Measurements from ENCODE around the gene HACD1.
"Not testable (repeated sequence)": the region's sequence is repeated elsewhere in the genome, so short reads cannot be mapped to it uniquely, and the experiment has no call there.

Gene HACD1

GRCh38 chr10:17640331-17640816 is 23.2 kb upstream of the HACD1 start:
- DNase-seq: no peak

GRCh38 chr10:17637869-17638268 is 20.7 kb upstream of the HACD1 start:
- no peak for DNase-seq

GRCh38 chr10:17633353-17633752 is 16.2 kb upstream of the HACD1 start:
- no peak for DNase-seq

GRCh38 chr10:17632590-17632989 is 15.4 kb upstream of the HACD1 start:
- not testable (repeated sequence) for DNase-seq

GRCh38 chr10:17626656-17627055 is 9.5 kb upstream of the HACD1 start:
- no peak for DNase-seq

- no peak for DNase-seq
Measured at GRCh38 chr10:17624996-17625395, 7.8 kb upstream of the HACD1 start.

- DNase-seq: no peak
Measured at GRCh38 chr10:17622061-17622460, 4.9 kb upstream of the HACD1 start.

- peak; percentile 66 for DNase-seq
Measured at GRCh38 chr10:17616403-17617030, 657 bp downstream of the HACD1 start.

GRCh38 chr10:17609523-17610079 is 7.6 kb downstream of the HACD1 start:
- DNase-seq: no peak

GRCh38 chr10:17607603-17608332 is 9.4 kb downstream of the HACD1 start:
- no peak for DNase-seq

- DNase-seq: no peak
Measured at GRCh38 chr10:17607060-17607459, 10.1 kb downstream of the HACD1 start.

- DNase-seq: no peak
Measured at GRCh38 chr10:17606547-17607040, 10.6 kb downstream of the HACD1 start.

- DNase-seq: no peak
Measured at GRCh38 chr10:17605936-17606335, 11.2 kb downstream of the HACD1 start.

GRCh38 chr10:17599089-17599488 is 18.1 kb downstream of the HACD1 start:
- no peak for DNase-seq

- DNase-seq: no peak
Measured at GRCh38 chr10:17597386-17597785, 19.8 kb downstream of the HACD1 start.

- no peak for DNase-seq
Measured at GRCh38 chr10:17590969-17591645, 26.1 kb downstream of the HACD1 start.

- not testable (repeated sequence) for DNase-seq
Measured at GRCh38 chr10:17589316-17589715, 27.9 kb downstream of the HACD1 start.

- no peak for DNase-seq
Measured at GRCh38 chr10:17588420-17588819, 28.8 kb downstream of the HACD1 start.

GRCh38 chr10:17587321-17587720 is 29.9 kb downstream of the HACD1 start:
- not testable (repeated sequence) for DNase-seq

GRCh38 chr10:17586821-17587234 is 30.3 kb downstream of the HACD1 start:
- DNase-seq: no peak

- no peak for DNase-seq
Measured at GRCh38 chr10:17585016-17585415, 32.2 kb downstream of the HACD1 start.

- no peak for DNase-seq
Measured at GRCh38 chr10:17580885-17581284, 36.3 kb downstream of the HACD1 start.

GRCh38 chr10:17578603-17579002 is 38.6 kb downstream of the HACD1 start:
- no peak for DNase-seq

Data from femur (tissue), 1 donor.